Trophoblast cell (in vitro differentiated cells and primary cell): ENCODE data around the gene CKAP2L.

ENCODE experiments used
- DNase-seq, 2 donors: peaks; one replicate each; pipeline ENCODE4 v3.0.0-alpha.2; 2016
- H2AFZ ChIP-seq: 2 replicates; pipeline ENCODE4 v1.6.1; 2013; ENCODE audit warnings: low read length, moderate library complexity, mild to moderate bottlenecking; ENCODE audit not compliant: insufficient read depth, poor library complexity
- H2AK5ac ChIP-seq: 2 replicates; pipeline ENCODE4 v1.6.1; 2013; ENCODE audit warnings: mild to moderate bottlenecking, low read length
- H2BK120ac ChIP-seq: 2 replicates; pipeline ENCODE4 v1.6.1; 2013; ENCODE audit warnings: low read length, mild to moderate bottlenecking, moderate library complexity; ENCODE audit not compliant: insufficient read depth, poor library complexity
- H2BK12ac ChIP-seq: 2 replicates; pipeline ENCODE4 v1.6.1; 2013; ENCODE audit warnings: mild to moderate bottlenecking, low read length, moderate library complexity
- H2BK5ac ChIP-seq: 2 replicates; pipeline ENCODE4 v1.6.1; 2013; ENCODE audit warnings: low read length, low read depth, moderate library complexity, mild to moderate bottlenecking; ENCODE audit not compliant: poor library complexity
- H3K14ac ChIP-seq: 2 replicates; pipeline ENCODE4 v1.6.1; 2013; ENCODE audit warnings: mild to moderate bottlenecking, low read length
- H3K18ac ChIP-seq: 2 replicates; pipeline ENCODE4 v1.6.1; 2013; ENCODE audit warnings: mild to moderate bottlenecking, low read length
- H3K23ac ChIP-seq: 2 replicates; pipeline ENCODE4 v1.6.1; 2013; ENCODE audit warnings: low read length
- H3K27ac ChIP-seq: 2 replicates; pipeline ENCODE4 v1.5.1; 2013; ENCODE audit warnings: low read depth, mild to moderate bottlenecking, inconsistent platforms, low read length, moderate library complexity
- H3K27me3 ChIP-seq: 2 replicates; pipeline ENCODE4 v1.6.1; 2013; ENCODE audit warnings: inconsistent platforms, mild to moderate bottlenecking, low read length, moderate library complexity; ENCODE audit not compliant: insufficient read depth
- H3K36me3 ChIP-seq, 2 experiments: 1 replicate in 1 of 2; 2 replicates in 1 of 2; pipeline ENCODE4 v1.6.1; 2013; ENCODE audit warnings: low read length in 2 of 2, mild to moderate bottlenecking in 2 of 2, moderate library complexity in 1 of 2; ENCODE audit not compliant: insufficient read depth in 2 of 2, control insufficient read depth in 1 of 2
- H3K4ac ChIP-seq: 2 replicates; pipeline ENCODE4 v1.6.1; 2013; ENCODE audit warnings: low read depth, mild to moderate bottlenecking, low read length, moderate library complexity
- H3K4me1 ChIP-seq, 2 experiments: 1 replicate in 1 of 2; 2 replicates in 1 of 2; pipeline ENCODE4 v1.6.1; 2013; ENCODE audit warnings: low read length in 2 of 2, mild to moderate bottlenecking in 2 of 2, moderate library complexity in 1 of 2; ENCODE audit not compliant: insufficient read depth in 2 of 2, control insufficient read depth in 1 of 2
- H3K4me2 ChIP-seq: 2 replicates; pipeline ENCODE4 v1.6.1; 2013; ENCODE audit warnings: inconsistent platforms, mild to moderate bottlenecking, low read length, moderate library complexity
- H3K4me3 ChIP-seq: 2 replicates; pipeline ENCODE4 v1.5.1; 2013; ENCODE audit warnings: mild to moderate bottlenecking, low read depth, low read length, inconsistent platforms
- H3K79me1 ChIP-seq: one replicate; pipeline ENCODE4 v1.6.1; 2013; ENCODE audit warnings: low read length
- H3K79me2 ChIP-seq: 2 replicates; pipeline ENCODE4 v1.6.1; 2013; ENCODE audit warnings: low read length, mild to moderate bottlenecking; ENCODE audit not compliant: control insufficient read depth, insufficient read depth, poor library complexity
- H3K9ac ChIP-seq: 2 replicates; pipeline ENCODE4 v1.6.1; 2013; ENCODE audit warnings: mild to moderate bottlenecking, low read length
- H3K9me3 ChIP-seq: 2 replicates; pipeline ENCODE4 v1.6.1; 2013; ENCODE audit warnings: low read depth, mild to moderate bottlenecking, control low read depth, inconsistent platforms, low read length; ENCODE audit not compliant: insufficient read depth
- H4K12ac ChIP-seq: 2 replicates; pipeline ENCODE4 v1.6.1; 2013; ENCODE audit warnings: low read depth, mild to moderate bottlenecking, low read length, moderate library complexity
- H4K8ac ChIP-seq: 2 replicates; pipeline ENCODE4 v1.6.1; 2013; ENCODE audit warnings: low read depth, mild to moderate bottlenecking, low read length, moderate library complexity
- H4K91ac ChIP-seq: one replicate; pipeline ENCODE4 v1.6.1; 2013; ENCODE audit warnings: low read depth, mild to moderate bottlenecking, low read length, moderate library complexity
- WGBS: extraction: QIAGEN DNeasy Blood & Tissue Kit; methylation state at CpG from one replicate; pipeline ENCODE4 v1.1.7; 2013; ENCODE audit warnings: missing lambda C conversion rate; ENCODE audit not compliant: insufficient read length, insufficient coverage; ENCODE audit errors: extremely low coverage; 5-methylcytosine and 5-hydroxymethylcytosine counted together

Gene CKAP2L

GRCh38 chr2:112722816-112723546, 41.4 kb downstream of the CKAP2L start:
- H2BK5ac ChIP-seq: no peak overlapping the region
- no peak overlapping the region for H3K27ac ChIP-seq
- H3K23ac ChIP-seq: no peak overlapping the region
- H3K14ac ChIP-seq: no peak overlapping the region
- no peak overlapping the region for H3K4ac ChIP-seq
- no peaks in the 10 kb centered on the region for H3K27me3 ChIP-seq
- WGBS: no CpG with 5 or more reads among the region's 9 CpGs
- H3K9ac ChIP-seq: no peak overlapping the region
- H2AK5ac ChIP-seq: no peak overlapping the region
- H2BK120ac ChIP-seq: no peak overlapping the region
- H3K9me3 ChIP-seq: no peaks in the 10 kb centered on the region
- DNase-seq: no peak
- H3K4me1 ChIP-seq: no peaks in the 10 kb centered on the region
- H3K18ac ChIP-seq: no peak overlapping the region
- H3K4me3 ChIP-seq: no peak overlapping the region
- H3K79me2 ChIP-seq: no peaks in the 10 kb centered on the region
- H2BK12ac ChIP-seq: no peak overlapping the region
- no peaks in the 10 kb centered on the region for H3K79me1 ChIP-seq
- no peak overlapping the region for H2AFZ ChIP-seq
- no peak overlapping the region for H4K8ac ChIP-seq
- H4K91ac ChIP-seq: no peak overlapping the region
- no peaks in the 10 kb centered on the region for H3K36me3 ChIP-seq
- no peak overlapping the region for H4K12ac ChIP-seq
- H3K4me2 ChIP-seq: no peak overlapping the region

DNA sequence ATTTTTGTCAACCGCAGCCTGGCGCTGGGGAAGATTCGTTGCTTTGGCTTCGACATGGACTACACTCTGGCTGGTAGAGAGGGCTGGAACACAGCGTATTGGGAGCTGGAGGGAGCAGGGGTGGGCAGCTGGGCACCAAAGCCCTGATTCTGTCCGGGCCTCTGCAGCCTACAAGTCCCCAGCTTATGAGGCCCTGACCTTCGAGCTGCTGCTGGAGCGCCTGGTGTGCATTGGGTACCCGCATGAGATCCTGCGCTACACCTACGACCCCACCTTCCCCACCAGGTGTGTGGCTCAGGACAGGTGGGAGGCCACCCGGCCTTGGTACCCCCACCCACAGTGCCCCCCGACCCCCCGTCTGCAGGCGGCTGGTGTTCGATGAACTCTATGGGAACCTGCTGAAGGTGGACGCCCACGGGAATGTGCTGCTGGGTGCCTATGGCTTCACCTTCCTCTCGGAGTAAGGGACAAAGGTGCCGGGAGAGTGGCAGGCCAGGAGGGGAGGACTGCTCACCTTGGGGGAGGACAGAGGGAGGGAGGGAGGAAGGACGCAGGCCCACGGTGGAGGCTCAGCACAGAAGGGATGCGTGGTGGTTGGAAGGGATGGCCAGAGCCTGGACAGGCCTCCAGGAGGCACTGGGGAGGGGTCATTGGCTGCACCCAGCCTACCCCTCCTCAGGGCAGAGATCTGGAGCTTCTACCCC, 42.4 kb downstream of the CKAP2L start:
- no peak overlapping the region for H3K4me2 ChIP-seq
- H3K4me1 ChIP-seq: no peaks in the 10 kb centered on the region
- H3K9me3 ChIP-seq: peaks cover 2% of the 10 kb centered on the region
- no peak overlapping the region for H3K23ac ChIP-seq
- H2AFZ ChIP-seq: no peak overlapping the region
- H2BK120ac ChIP-seq: no peak overlapping the region
- no peak overlapping the region for H3K14ac ChIP-seq
- H2BK12ac ChIP-seq: no peak overlapping the region
- no peak overlapping the region for H2AK5ac ChIP-seq
- no peaks in the 10 kb centered on the region for H3K79me1 ChIP-seq
- WGBS: no CpG with 5 or more reads among the region's 23 CpGs
- no peak overlapping the region for H3K4ac ChIP-seq
- no peak overlapping the region for H3K18ac ChIP-seq
- no peaks in the 10 kb centered on the region for H3K27me3 ChIP-seq
- H4K8ac ChIP-seq: no peak overlapping the region
- no peak overlapping the region for H3K27ac ChIP-seq
- H3K36me3 ChIP-seq: no peaks in the 10 kb centered on the region
- no peaks in the 10 kb centered on the region for H3K79me2 ChIP-seq
- H2BK5ac ChIP-seq: no peak overlapping the region
- no peak overlapping the region for H3K4me3 ChIP-seq
- no peak overlapping the region for H3K9ac ChIP-seq
- H4K12ac ChIP-seq: no peak overlapping the region
- no peak for DNase-seq
- H4K91ac ChIP-seq: no peak overlapping the region

DNA sequence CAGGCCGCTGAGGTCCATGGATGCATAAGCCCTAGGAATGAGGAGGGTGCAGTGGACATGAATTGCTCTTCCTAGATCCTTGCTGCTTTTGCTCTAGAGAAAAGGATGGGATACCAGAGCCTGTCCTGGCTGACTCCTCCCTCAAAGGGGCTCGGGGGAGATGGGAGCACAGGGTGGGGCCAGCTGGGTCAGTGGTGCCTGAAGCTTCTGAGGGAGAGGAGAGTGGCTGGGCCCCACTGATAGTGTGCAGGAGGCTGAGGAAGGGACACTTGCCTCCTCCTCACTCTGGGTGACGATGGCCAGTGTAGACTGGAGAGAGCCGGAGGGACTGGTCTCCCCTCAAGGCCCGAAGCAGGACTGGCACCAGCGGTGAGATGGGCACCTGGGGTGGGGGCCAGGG, 43.6 kb downstream of the CKAP2L start, which contains the start of gene NT5DC4:
TSS of gene NT5DC4 (plus strand) at position 236 of the 400 bp plus-strand sequence. CDS start at position 296, 60 bp downstream.
- Histone ChIP-seq H3K18ac (no peak within 1 kb of the TSS), H2BK120ac (no peak within 1 kb of the TSS), H3K23ac (no peak within 1 kb of the TSS), H3K36me3 (no peaks in the 10 kb centered on the region), H2AK5ac (no peak within 1 kb of the TSS), H2BK12ac (no peak within 1 kb of the TSS), H3K4me1 (no peaks in the 10 kb centered on the region), H4K8ac (no peak within 1 kb of the TSS), H4K12ac (no peak within 1 kb of the TSS), H3K9ac (no peak within 1 kb of the TSS), H2BK5ac (no peak within 1 kb of the TSS), H3K4me2 (no peak within 1 kb of the TSS), H3K79me1 (no peaks in the 10 kb centered on the region), H2AFZ (no peak within 1 kb of the TSS), H4K91ac (no peak within 1 kb of the TSS), H3K14ac (no peak within 1 kb of the TSS), H3K79me2 (no peaks in the 10 kb centered on the region), H3K27ac (no peak within 1 kb of the TSS), H3K27me3 (no peaks in the 10 kb centered on the region), H3K4ac (no peak within 1 kb of the TSS), H3K9me3 (peaks cover 2% of the 10 kb centered on the region), H3K4me3 (no peak within 1 kb of the TSS)
- no CpG with 5 or more reads among the region's 6 CpGs for WGBS
- DNase-seq: no peak

GRCh38 chr2:112718863-112719370, 45.5 kb downstream of the CKAP2L start:
- no peak overlapping the region for H3K23ac ChIP-seq
- no peak overlapping the region for H3K4ac ChIP-seq
- no peak overlapping the region for H3K18ac ChIP-seq
- H2BK120ac ChIP-seq: no peak overlapping the region
- no peak overlapping the region for H2BK5ac ChIP-seq
- H4K8ac ChIP-seq: no peak overlapping the region
- H3K14ac ChIP-seq: no peak overlapping the region
- no peak overlapping the region for H2AK5ac ChIP-seq
- H3K9me3 ChIP-seq: peaks cover 3% of the 10 kb centered on the region
- H3K36me3 ChIP-seq: no peaks in the 10 kb centered on the region
- DNase-seq: peak; percentile 90 to 93
- no peak overlapping the region for H3K27ac ChIP-seq
- H4K12ac ChIP-seq: no peak overlapping the region
- no peak overlapping the region for H3K4me2 ChIP-seq
- H3K79me1 ChIP-seq: no peaks in the 10 kb centered on the region
- H3K27me3 ChIP-seq: no peaks in the 10 kb centered on the region
- no peak overlapping the region for H4K91ac ChIP-seq
- H2AFZ ChIP-seq: no peak overlapping the region
- no peak overlapping the region for H2BK12ac ChIP-seq
- H3K79me2 ChIP-seq: no peaks in the 10 kb centered on the region
- no CpG with 5 or more reads among the region's 12 CpGs for WGBS
- H3K4me1 ChIP-seq: no peaks in the 10 kb centered on the region
- H3K9ac ChIP-seq: no peak overlapping the region
- no peak overlapping the region for H3K4me3 ChIP-seq
